Immature natural killer cell (primary cell): ENCODE data around the gene CXCL12. TPM values are rescaled to one million over a fixed set of nuclear protein-coding genes. Genes with fewer than 3 reads are reported as not detected.

Source experiments
- DNase-seq, 3 donors: peaks; one replicate each; pipeline ENCODE4 v3.0.0; 2022; ENCODE audit warnings: mixed read lengths in 1 of 3
- H3K27ac Mint-ChIP-seq, 6 donors: one replicate each; pipeline ENCODE4 v1.8.0; 2020; ENCODE audit warnings: mixed read lengths in 6 of 6, mild to moderate bottlenecking in 5 of 6, inconsistent platforms in 4 of 6, moderate library complexity in 3 of 6
- H3K27me3 Mint-ChIP-seq, 3 donors: one replicate each; pipeline ENCODE4 v1.8.0; 2020 to 2021; ENCODE audit warnings: low read depth in 3 of 3, mild to moderate bottlenecking in 3 of 3, mixed read lengths in 3 of 3, moderate library complexity in 3 of 3, inconsistent platforms in 1 of 3
- H3K36me3 Mint-ChIP-seq, 3 donors: one replicate each; pipeline ENCODE4 v1.8.0; 2020; ENCODE audit warnings: mixed read lengths in 3 of 3, inconsistent platforms in 2 of 3, mild to moderate bottlenecking in 2 of 3
- H3K4me1 Mint-ChIP-seq, 2 donors: one replicate each; pipeline ENCODE4 v1.8.0; 2020; ENCODE audit warnings: inconsistent platforms in 2 of 2, mild to moderate bottlenecking in 2 of 2, mixed read lengths in 2 of 2, moderate library complexity in 1 of 2
- H3K4me3 Mint-ChIP-seq, 5 donors: one replicate each; pipeline ENCODE4 v1.8.0; 2020; ENCODE audit warnings: mild to moderate bottlenecking in 5 of 5, mixed read lengths in 5 of 5, inconsistent platforms in 3 of 5, moderate library complexity in 3 of 5
- H3K9me3 Mint-ChIP-seq, 6 donors: one replicate each; pipeline ENCODE4 v1.8.0; 2020; ENCODE audit warnings: mild to moderate bottlenecking in 6 of 6, mixed read lengths in 6 of 6, inconsistent platforms in 4 of 6, moderate library complexity in 3 of 6
- polyA plus RNA-seq, 3 donors: library from polyadenylated mRNA; unstranded; fragments of 300-500 nt; fragmentation: Illumina TruSeq; gene quantifications; one replicate each; pipeline ENCODE4 v1.2.3, GENCODE V29; 2021

Gene CXCL12
- polyA plus RNA-seq, 3 donors from 2014 or later = not detected

- no peak for DNase-seq
- Mint-ChIP-seq H3K36me3 (no peaks in the 10 kb centered on the region), H3K4me3 (no peak overlapping the region), H3K4me1 (no peaks in the 10 kb centered on the region), H3K9me3 (no peaks in the 10 kb centered on the region), H3K27me3 (peaks cover 3 to 14% (median 9%) of the 10 kb centered on the region in 3 donors), H3K27ac (no peak overlapping the region)
Measured at GRCh38 chr10:44396671-44397191, 11.8 kb upstream of the CXCL12 start.

GRCh38 chr10:44395902-44396670, 11.2 kb upstream of the CXCL12 start:
- no peak overlapping the region for H3K4me3 Mint-ChIP-seq
- no peak for DNase-seq
- no peaks in the 10 kb centered on the region for H3K36me3 Mint-ChIP-seq
- H3K4me1 Mint-ChIP-seq = no peaks in the 10 kb centered on the region
- no peak overlapping the region for H3K27ac Mint-ChIP-seq
- no peaks in the 10 kb centered on the region for H3K9me3 Mint-ChIP-seq
- H3K27me3 Mint-ChIP-seq = peaks cover 3 to 17% (median 10%) of the 10 kb centered on the region in 3 donors

- Mint-ChIP-seq H3K4me3 (no peak overlapping the region), H3K27me3 (peaks cover 3 to 15% (median 13%) of the 10 kb centered on the region in 3 donors)
- DNase-seq = no peak
Measured at GRCh38 chr10:44395396-44395795, 10.5 kb upstream of the CXCL12 start.

GRCh38 chr10:44394696-44395381, 9.9 kb upstream of the CXCL12 start:
- Mint-ChIP-seq H3K27ac (no peak overlapping the region), H3K36me3 (no peaks in the 10 kb centered on the region), H3K9me3 (no peaks in the 10 kb centered on the region), H3K4me1 (no peaks in the 10 kb centered on the region), H3K27me3 (peaks cover 3 to 15% (median 12%) of the 10 kb centered on the region in 3 donors), H3K4me3 (no peak overlapping the region)
- no peak for DNase-seq

More at GRCh38 chr10:44395396-44395795, 10.5 kb upstream of the CXCL12 start:
- Mint-ChIP-seq H3K9me3 (no peaks in the 10 kb centered on the region), H3K4me1 (no peaks in the 10 kb centered on the region), H3K36me3 (no peaks in the 10 kb centered on the region), H3K27ac (no peak overlapping the region)

GRCh38 chr10:44393834-44394547, 9.1 kb upstream of the CXCL12 start:
- Mint-ChIP-seq H3K36me3 (no peaks in the 10 kb centered on the region), H3K27ac (no peak overlapping the region), H3K4me1 (no peaks in the 10 kb centered on the region), H3K9me3 (no peaks in the 10 kb centered on the region), H3K27me3 (peaks cover 3 to 13% (median 12%) of the 10 kb centered on the region in 3 donors), H3K4me3 (no peak overlapping the region)
- DNase-seq = no peak

GRCh38 chr10:44393051-44393630, 8.2 kb upstream of the CXCL12 start:
- Mint-ChIP-seq H3K4me1 (no peaks in the 10 kb centered on the region), H3K36me3 (no peaks in the 10 kb centered on the region), H3K4me3 (no peak overlapping the region), H3K9me3 (no peaks in the 10 kb centered on the region), H3K27ac (no peak overlapping the region), H3K27me3 (peaks cover 3 to 12% (median 9%) of the 10 kb centered on the region in 3 donors)
- DNase-seq = no peak

- no peak for DNase-seq
- Mint-ChIP-seq H3K36me3 (no peaks in the 10 kb centered on the region), H3K27me3 (peaks cover 3 to 12% (median 8%) of the 10 kb centered on the region in 3 donors), H3K4me1 (no peaks in the 10 kb centered on the region), H3K27ac (no peak overlapping the region), H3K4me3 (no peak overlapping the region), H3K9me3 (no peaks in the 10 kb centered on the region)
Measured at GRCh38 chr10:44392420-44392819, 7.5 kb upstream of the CXCL12 start.

- no peak overlapping the region for H3K4me3 Mint-ChIP-seq
- no peaks in the 10 kb centered on the region for H3K4me1 Mint-ChIP-seq
- no peaks in the 10 kb centered on the region for H3K9me3 Mint-ChIP-seq
- H3K27ac Mint-ChIP-seq = no peak overlapping the region
- peaks cover 3 to 10% (median 9%) of the 10 kb centered on the region in 3 donors for H3K27me3 Mint-ChIP-seq
- no peak for DNase-seq
- no peaks in the 10 kb centered on the region for H3K36me3 Mint-ChIP-seq
Measured at GRCh38 chr10:44391981-44392380, 7.1 kb upstream of the CXCL12 start.

GRCh38 chr10:44390585-44391072, 5.7 kb upstream of the CXCL12 start:
- Mint-ChIP-seq H3K27me3 (peaks cover 2 to 12% (median 8%) of the 10 kb centered on the region in 3 donors), H3K27ac (no peak overlapping the region), H3K4me1 (peaks cover 0 to 1% of the 10 kb centered on the region in 2 donors), H3K36me3 (no peaks in the 10 kb centered on the region), H3K9me3 (no peaks in the 10 kb centered on the region), H3K4me3 (no peak overlapping the region)
- no peak for DNase-seq

- H3K4me1 Mint-ChIP-seq = peaks cover 0 to 2% of the 10 kb centered on the region in 2 donors
- H3K27me3 Mint-ChIP-seq = peaks cover 6 to 14% (median 8%) of the 10 kb centered on the region in 3 donors
- no peak overlapping the region for H3K27ac Mint-ChIP-seq
- H3K4me3 Mint-ChIP-seq = no peak overlapping the region
- no peaks in the 10 kb centered on the region for H3K9me3 Mint-ChIP-seq
- H3K36me3 Mint-ChIP-seq = no peaks in the 10 kb centered on the region
- DNase-seq = no peak
Measured at GRCh38 chr10:44389556-44389955, 4.7 kb upstream of the CXCL12 start.

GRCh38 chr10:44389150-44389549, 4.3 kb upstream of the CXCL12 start:
- H3K36me3 Mint-ChIP-seq = no peaks in the 10 kb centered on the region
- H3K4me3 Mint-ChIP-seq = no peak overlapping the region

GRCh38 chr10:44388641-44389040, 3.7 kb upstream of the CXCL12 start:
- H3K36me3 Mint-ChIP-seq = no peaks in the 10 kb centered on the region
- H3K9me3 Mint-ChIP-seq = no peaks in the 10 kb centered on the region
- no peak overlapping the region for H3K4me3 Mint-ChIP-seq
- DNase-seq = no peak
- no peak overlapping the region for H3K27ac Mint-ChIP-seq
- peaks cover 0 to 2% of the 10 kb centered on the region in 2 donors for H3K4me1 Mint-ChIP-seq
- peaks cover 6 to 14% (median 8%) of the 10 kb centered on the region in 3 donors for H3K27me3 Mint-ChIP-seq

More at GRCh38 chr10:44389150-44389549, 4.3 kb upstream of the CXCL12 start:
- Mint-ChIP-seq H3K27me3 (peaks cover 6 to 14% (median 8%) of the 10 kb centered on the region in 3 donors), H3K27ac (no peak overlapping the region), H3K4me1 (peaks cover 0 to 2% of the 10 kb centered on the region in 2 donors), H3K9me3 (no peaks in the 10 kb centered on the region)
- DNase-seq = no peak

GRCh38 chr10:44387853-44388251, 3.0 kb upstream of the CXCL12 start:
- H3K4me1 Mint-ChIP-seq = peaks cover 0 to 2% of the 10 kb centered on the region in 2 donors
- no peaks in the 10 kb centered on the region for H3K36me3 Mint-ChIP-seq
- H3K27me3 Mint-ChIP-seq = peaks cover 6 to 21% (median 8%) of the 10 kb centered on the region in 3 donors
- H3K27ac Mint-ChIP-seq = no peak overlapping the region
- no peaks in the 10 kb centered on the region for H3K9me3 Mint-ChIP-seq
- no peak overlapping the region for H3K4me3 Mint-ChIP-seq
- DNase-seq = no peak
